ENCODE measurements around the gene EPHA4. TPM values are rescaled to one million over a fixed set of nuclear protein-coding genes. Genes with fewer than 3 reads are reported as not detected.

Gene EPHA4
- polyA plus RNA-seq, 1 of the 3 experiments (the other 2 are of a cell fraction) = 0.90 TPM

DNA sequence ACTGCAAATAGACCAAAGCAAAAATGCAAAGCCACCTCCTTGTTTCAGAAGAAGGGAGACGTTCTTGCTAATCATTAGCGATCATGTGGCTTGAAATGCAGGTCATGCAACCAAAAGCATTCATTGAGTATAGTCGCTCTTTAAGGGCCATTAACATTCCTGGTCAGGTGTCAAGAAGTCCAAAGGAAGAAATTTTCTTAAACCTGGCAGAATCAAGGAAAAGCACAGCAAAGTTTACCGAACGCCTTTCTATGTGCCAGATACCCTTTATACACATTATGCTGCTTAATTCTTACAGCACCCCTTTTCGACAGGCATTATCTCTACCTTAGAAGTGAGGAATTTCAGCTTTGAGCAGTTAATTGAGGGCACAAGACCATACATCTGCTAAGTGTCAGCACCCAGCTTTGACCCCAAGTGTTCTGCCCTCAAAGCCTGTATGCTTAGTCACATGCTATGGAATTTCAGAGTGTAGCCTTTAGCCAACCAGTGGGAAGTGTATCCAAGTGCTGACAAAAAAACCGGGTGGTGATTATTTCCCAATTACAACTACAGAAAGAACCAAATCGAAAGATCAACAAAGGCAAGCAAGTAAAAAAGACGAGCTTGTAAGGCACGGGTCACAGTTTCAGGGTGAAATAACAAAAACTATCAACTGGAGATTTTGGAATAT, 70.8 kb downstream of the EPHA4 start:
- 23% methylated on average over 10 of the region's 10 CpGs for WGBS (ENCODE audit: low lambda C conversion rate)
- no peaks in the 10 kb centered on the region for H3K36me3 ChIP-seq (replicated peaks in 1 of 2; ENCODE audit: control insufficient read depth in 1 of 2, insufficient read depth in 2 of 2, low read length in 1 of 2)
- H4K20me1 ChIP-seq (ENCODE audit: insufficient read depth) = no peaks in the 10 kb centered on the region
- POLR2A ChIA-PET = no interaction called here
- H3K4me2 ChIP-seq = no peak overlapping the region
- no peaks in the 10 kb centered on the region; a peak in 1 of 4 replicates for H3K4me1 ChIP-seq (ENCODE audit: control insufficient read depth in 1 of 2, insufficient read depth in 2 of 2, low read depth in 1 of 2, low read length in 1 of 2)
- no peaks in the 10 kb centered on the region for H3K9me2 ChIP-seq
- no peak overlapping the region for H2AFZ ChIP-seq (ENCODE audit: low read depth)
- no peaks in the 10 kb centered on the region for H3F3A ChIP-seq (replicated peaks; ENCODE audit: insufficient read depth)
- H3K79me2 ChIP-seq (ENCODE audit: insufficient read depth) = no peaks in the 10 kb centered on the region
- no peaks in the 10 kb centered on the region for H3K27me3 ChIP-seq (ENCODE audit: insufficient read depth)
- TF ChIP-seq ELF1 (IDR thresholded peaks at IDR 0.05) = no peak
- TF ChIP-seq TAF1 (IDR thresholded peaks at IDR 0.05; ENCODE audit: borderline replicate concordance, low read depth, low read length) = no peak
- TF ChIP-seq EZH2phosphoT487 (IDR thresholded peaks at IDR 0.05; ENCODE audit: borderline replicate concordance, low read depth) = no peak
- no peak for TF ChIP-seq RCOR1 (IDR thresholded peaks at IDR 0.05; ENCODE audit: low read length)
- no peak for TF ChIP-seq RAD21 (IDR thresholded peaks at IDR 0.05; ENCODE audit: low read length)
- TF ChIP-seq, protein P1, sequence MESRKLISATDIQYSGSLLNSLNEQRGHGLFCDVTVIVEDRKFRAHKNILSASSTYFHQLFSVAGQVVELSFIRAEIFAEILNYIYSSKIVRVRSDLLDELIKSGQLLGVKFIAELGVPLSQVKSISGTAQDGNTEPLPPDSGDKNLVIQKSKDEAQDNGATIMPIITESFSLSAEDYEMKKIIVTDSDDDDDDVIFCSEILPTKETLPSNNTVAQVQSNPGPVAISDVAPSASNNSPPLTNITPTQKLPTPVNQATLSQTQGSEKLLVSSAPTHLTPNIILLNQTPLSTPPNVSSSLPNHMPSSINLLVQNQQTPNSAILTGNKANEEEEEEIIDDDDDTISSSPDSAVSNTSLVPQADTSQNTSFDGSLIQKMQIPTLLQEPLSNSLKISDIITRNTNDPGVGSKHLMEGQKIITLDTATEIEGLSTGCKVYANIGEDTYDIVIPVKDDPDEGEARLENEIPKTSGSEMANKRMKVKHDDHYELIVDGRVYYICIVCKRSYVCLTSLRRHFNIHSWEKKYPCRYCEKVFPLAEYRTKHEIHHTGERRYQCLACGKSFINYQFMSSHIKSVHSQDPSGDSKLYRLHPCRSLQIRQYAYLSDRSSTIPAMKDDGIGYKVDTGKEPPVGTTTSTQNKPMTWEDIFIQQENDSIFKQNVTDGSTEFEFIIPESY (IDR thresholded peaks at IDR 0.05; ENCODE audit: borderline replicate concordance, low read depth) = no peak
- TF ChIP-seq RFX5 (IDR thresholded peaks at IDR 0.05; ENCODE audit: low read length) = no peak
- TF ChIP-seq GABPA (IDR thresholded peaks at IDR 0.05; ENCODE audit: low read depth) = no peak
- no peak for TF ChIP-seq SIN3A (IDR thresholded peaks at IDR 0.05; ENCODE audit: borderline replicate concordance, low read depth, low read length)
- TF ChIP-seq, protein P2, sequence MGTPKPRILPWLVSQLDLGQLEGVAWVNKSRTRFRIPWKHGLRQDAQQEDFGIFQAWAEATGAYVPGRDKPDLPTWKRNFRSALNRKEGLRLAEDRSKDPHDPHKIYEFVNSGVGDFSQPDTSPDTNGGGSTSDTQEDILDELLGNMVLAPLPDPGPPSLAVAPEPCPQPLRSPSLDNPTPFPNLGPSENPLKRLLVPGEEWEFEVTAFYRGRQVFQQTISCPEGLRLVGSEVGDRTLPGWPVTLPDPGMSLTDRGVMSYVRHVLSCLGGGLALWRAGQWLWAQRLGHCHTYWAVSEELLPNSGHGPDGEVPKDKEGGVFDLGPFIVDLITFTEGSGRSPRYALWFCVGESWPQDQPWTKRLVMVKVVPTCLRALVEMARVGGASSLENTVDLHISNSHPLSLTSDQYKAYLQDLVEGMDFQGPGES (IDR thresholded peaks at IDR 0.05; ENCODE audit: low read depth, low read length) = no peak
- no peak for TF ChIP-seq CHD2 (IDR thresholded peaks at IDR 0.05; ENCODE audit: low read length, partially characterized antibody)
- no peak for TF ChIP-seq SMC3 (IDR thresholded peaks at IDR 0.05; ENCODE audit: low read depth, low read length)
- TF ChIP-seq, protein P3, sequence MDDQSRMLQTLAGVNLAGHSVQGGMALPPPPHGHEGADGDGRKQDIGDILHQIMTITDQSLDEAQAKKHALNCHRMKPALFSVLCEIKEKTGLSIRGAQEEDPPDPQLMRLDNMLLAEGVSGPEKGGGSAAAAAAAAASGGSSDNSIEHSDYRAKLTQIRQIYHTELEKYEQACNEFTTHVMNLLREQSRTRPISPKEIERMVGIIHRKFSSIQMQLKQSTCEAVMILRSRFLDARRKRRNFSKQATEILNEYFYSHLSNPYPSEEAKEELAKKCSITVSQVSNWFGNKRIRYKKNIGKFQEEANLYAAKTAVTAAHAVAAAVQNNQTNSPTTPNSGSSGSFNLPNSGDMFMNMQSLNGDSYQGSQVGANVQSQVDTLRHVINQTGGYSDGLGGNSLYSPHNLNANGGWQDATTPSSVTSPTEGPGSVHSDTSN (IDR thresholded peaks at IDR 0.05) = no peak
- TF ChIP-seq RXRA (IDR thresholded peaks at IDR 0.05; ENCODE audit: borderline replicate concordance, low read depth) = no peak
- TF ChIP-seq TEAD4 (IDR thresholded peaks at IDR 0.05; ENCODE audit: borderline replicate concordance, insufficient read depth) = no peak
- no peak overlapping the region for H3K4me3 ChIP-seq (ENCODE audit: low read depth in 2 of 2, low read length in 1 of 2)
- H3K9ac ChIP-seq = no peak overlapping the region
- no peak for DNase-seq
- no peaks in the 10 kb centered on the region for H3K9me3 ChIP-seq
- CTCF ChIA-PET = interaction anchor here (1.1 kb wide), 1 partner anchor 72 kb away, joined by 3 read pairs; no protein-coding TSS in a partner anchor
- no peak overlapping the region for H3K27ac ChIP-seq (ENCODE audit: low read depth in 2 of 2, low read length in 1 of 2)
